HG02798 (cell line): ENCODE data around the gene CAPN13.

Experiments used
- ATAC-seq: cut with Tn5 transposase; IDR thresholded peaks from one replicate; pipeline ENCODE4 v1.9.1; 2021; ENCODE audit warnings: mild to moderate bottlenecking; ENCODE audit not compliant: unreplicated experiment, poor library complexity

The CAPN13 gene

GRCh38 chr2:30807249-30807648 lies at the start of gene CAPN13:
CAPN13 (minus strand) TSS chr2:30807446; CDS start chr2:30787325, 20,121 bp downstream.
- ATAC-seq: no peak

DNA sequence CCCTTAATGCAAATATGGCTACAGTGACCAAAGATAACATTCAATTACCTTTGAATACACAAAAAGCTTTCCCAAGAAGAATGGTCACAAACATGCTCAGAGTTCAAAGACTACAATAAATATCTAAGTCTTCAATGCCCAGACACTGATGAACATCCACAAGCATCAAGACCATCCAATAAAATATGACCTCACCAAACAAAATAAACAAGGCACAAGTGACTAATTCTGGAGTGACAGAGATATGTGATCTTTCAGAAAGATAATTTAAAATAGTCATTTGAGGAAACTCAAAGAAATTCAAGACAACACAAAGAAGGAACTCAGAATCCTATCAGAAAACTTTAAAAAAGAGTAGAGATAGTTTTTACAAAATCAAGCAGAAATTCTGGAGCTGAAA lies 40.6 kb upstream of the CAPN13 start:
- ATAC-seq: no peak

- ATAC-seq: no peak
Measured at GRCh38 chr2:30847329-30847728, 40.1 kb upstream of the CAPN13 start.

DNA sequence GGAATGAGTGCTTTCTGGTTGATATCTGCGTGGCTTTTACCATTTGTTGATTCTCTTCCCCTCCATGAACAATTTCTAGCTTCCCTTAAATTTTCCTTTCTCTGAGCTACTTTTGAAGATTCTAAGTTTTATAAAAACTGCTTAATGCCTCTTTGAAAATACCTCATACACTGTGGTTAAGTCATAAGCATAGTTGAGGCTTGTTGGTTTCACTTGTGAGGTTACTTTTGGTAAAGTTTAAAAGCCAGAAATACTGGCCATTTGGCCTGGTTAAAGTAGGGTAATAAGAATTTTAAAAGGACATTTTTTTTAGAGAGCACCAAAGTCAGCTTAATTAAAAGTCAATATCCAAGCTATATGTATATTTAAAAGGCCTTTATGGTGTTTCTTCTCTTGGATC lies 21.3 kb upstream of the CAPN13 start:
- ATAC-seq: no peak

GRCh38 chr2:30826916-30827315 lies 19.7 kb upstream of the CAPN13 start:
- ATAC-seq: no peak

GRCh38 chr2:30826481-30826880 lies 19.2 kb upstream of the CAPN13 start:
- no peak for ATAC-seq

- ATAC-seq: no peak
Measured at GRCh38 chr2:30823452-30823851, 16.2 kb upstream of the CAPN13 start.

DNA sequence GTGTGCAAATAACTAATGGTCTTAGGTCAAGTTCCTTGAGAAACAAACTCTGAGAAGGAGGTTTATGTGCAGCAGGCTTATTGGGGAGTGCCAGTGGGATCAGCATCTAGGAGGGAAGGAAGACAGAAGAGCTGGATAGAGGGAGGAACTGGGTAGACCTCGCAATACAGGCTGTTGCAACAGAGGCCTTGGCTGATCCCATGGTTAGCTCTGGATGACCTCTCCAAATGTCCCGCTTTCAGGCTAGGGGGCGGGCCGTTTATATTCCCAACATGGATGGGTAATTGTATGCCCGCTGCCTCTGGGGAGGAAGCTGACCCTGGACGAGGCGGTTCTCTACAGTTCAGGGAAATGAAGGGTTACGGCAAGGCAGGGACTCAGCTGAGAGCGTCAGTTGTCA lies 14.7 kb upstream of the CAPN13 start:
- no peak for ATAC-seq

- no peak for ATAC-seq
Measured at GRCh38 chr2:30820381-30821055, 13.3 kb upstream of the CAPN13 start.

- no peak for ATAC-seq
Measured at GRCh38 chr2:30809938-30810337, 2.7 kb upstream of the CAPN13 start.

- no peak for ATAC-seq
Measured at GRCh38 chr2:30808695-30809094, 1.4 kb upstream of the CAPN13 start.

DNA sequence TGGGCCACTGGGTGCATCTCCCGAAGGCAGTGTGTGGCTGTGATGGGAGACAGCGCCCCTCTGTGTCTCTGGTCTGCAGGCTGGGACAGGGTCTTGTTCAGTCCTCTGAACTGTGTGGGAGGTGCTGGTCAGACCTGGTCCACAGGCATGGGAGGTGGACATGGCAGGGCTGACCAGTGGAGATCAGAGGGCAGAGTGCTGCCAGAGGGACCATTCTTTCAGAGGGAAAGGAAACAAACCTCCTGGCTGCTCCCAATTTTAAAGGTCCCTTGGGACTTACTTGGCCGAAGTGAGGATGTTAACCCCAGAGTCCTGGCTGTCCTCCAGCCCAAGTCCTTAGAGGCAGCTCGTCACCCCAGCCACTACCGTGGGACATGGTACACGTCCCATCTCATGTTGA lies 4.0 kb downstream of the CAPN13 start:
- ATAC-seq: no peak

DNA sequence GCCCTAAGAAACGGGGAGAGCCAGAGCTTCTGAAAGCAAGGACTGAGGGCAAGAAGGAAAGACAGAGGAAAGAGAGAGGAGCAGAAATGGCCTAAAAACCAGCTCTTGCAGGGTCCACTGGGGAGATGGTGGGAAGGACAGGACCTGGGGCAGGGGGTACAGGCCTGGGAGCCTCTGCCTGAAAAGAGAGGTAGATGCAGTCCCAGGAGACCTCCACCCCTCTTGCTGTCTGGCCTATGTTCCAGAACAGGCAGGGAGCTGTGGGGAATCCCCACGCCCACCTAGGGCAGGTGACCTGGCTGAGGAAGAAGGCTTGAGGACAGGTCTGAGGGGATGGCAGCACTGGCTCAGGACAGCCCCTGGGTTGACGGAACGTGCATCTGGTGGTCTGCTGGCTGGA lies 4.6 kb downstream of the CAPN13 start:
- ATAC-seq: no peak

- no peak for ATAC-seq
Measured at GRCh38 chr2:30801821-30802455, 5.3 kb downstream of the CAPN13 start.

GRCh38 chr2:30800159-30800558 lies 7.1 kb downstream of the CAPN13 start:
- ATAC-seq: no peak

DNA sequence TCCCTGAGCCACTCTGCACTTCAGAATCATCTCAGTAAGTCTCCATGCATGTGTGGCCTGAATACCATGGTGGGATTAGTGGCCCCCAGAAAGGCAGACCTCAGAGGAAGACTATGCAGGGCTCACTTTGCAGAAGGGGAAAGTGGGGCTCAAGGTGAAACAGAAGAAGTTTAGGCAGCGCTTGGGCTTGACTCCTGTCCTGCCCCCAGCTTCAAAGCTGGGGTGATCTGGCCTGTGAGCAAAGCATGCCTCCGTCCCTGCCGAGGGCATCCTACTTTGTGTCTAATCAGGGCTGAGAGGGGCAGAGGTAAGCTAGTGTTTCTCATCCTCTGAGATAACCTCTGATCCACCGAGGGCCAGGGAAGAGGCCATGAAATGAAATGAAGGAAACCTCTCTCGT lies 7.9 kb downstream of the CAPN13 start:
- no peak for ATAC-seq

- no peak for ATAC-seq
Measured at GRCh38 chr2:30798536-30798991, 8.7 kb downstream of the CAPN13 start.

DNA sequence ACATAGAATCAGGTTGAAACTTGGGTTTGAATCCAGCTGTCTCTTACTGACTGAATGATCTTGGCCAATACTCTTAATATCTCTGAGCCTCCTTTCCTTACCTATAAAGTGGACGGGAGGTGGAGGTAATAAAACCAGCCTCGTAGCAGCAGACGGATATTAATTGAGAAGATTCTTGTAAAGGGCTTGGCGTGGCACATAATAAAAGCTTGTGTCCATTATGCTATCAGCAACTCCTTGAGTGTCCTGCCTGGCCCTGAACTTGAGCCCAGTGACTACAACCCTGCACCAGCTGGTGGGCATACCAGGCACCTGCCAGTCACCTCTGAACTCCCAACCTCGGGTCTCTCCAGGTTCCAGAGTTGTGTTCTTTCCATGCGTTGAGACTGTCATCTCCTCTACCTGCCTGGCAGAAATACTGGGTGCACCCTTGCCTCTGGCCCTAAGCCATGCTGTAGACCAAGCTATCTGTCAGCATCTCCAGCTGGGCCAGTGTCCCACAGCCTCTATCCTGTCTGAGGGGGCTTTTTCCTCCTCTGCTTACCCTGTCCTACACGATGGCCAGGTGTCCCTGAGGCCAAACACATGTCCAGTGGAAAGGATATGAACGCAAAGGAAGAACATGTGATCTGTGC lies 9.7 kb downstream of the CAPN13 start:
- ATAC-seq: no peak

- no peak for ATAC-seq
Measured at GRCh38 chr2:30796699-30797098, 10.5 kb downstream of the CAPN13 start.

GRCh38 chr2:30792521-30792920 lies 14.7 kb downstream of the CAPN13 start:
- no peak for ATAC-seq

- no peak for ATAC-seq
Measured at GRCh38 chr2:30790879-30791278, 16.4 kb downstream of the CAPN13 start.
